ENCODE results near the gene POU3F1.

GRCh38 chr1:38076455-38076854 lies 29.9 kb upstream of the POU3F1 start:
- TF ChIP-seq CTCF (IDR thresholded peaks at IDR 0.05) (no peak), POLR2A (IDR thresholded peaks at IDR 0.05) (no peak), EP300 (IDR thresholded peaks at IDR 0.05) (no peak)

Data from ovary (tissue), 3 donors.